HCT116 (cell line): ENCODE data around the gene GBP7. TPM values are rescaled to one million over a fixed set of nuclear protein-coding genes. Genes with fewer than 3 reads are reported as not detected.

Experiments used
- ATAC-seq: fragments of 200-7000 bp; cut with Tn5 transposase; 2 replicates; pipeline ENCODE4 v1.9.1; 2020; ENCODE audit warnings: mild to moderate bottlenecking, moderate library complexity
- BruUV-seq: library from RNA; stranded (reverse); fragments of 400-500 nt; replicated peaks from 2 replicates; lab custom pipeline; 2021; lab: Mats Ljungman, UMichigan
- CTCF ChIA-PET: fragments of 300-600 bp; sonication (Branson Sonifier 250); formaldehyde crosslinking; loops from one replicate; lab custom pipeline; 2021; ENCODE audit warnings: antibody characterized with exemption; lab: Charles Lee
- POLR2A ChIA-PET: fragments of 300-600, 350-600 bp; sonication (Branson Sonifier 250); formaldehyde crosslinking; loops from one replicate; lab custom pipeline; 2021; ENCODE audit warnings: antibody characterized with exemption; lab: Charles Lee
- RAD21 ChIA-PET, 2 experiments: fragments of 300-600 bp; sonication (Branson Sonifier 250); formaldehyde crosslinking; loops; one replicate each; lab custom pipeline; 2023; ENCODE audit warnings: low total read pairs in 2 of 2; ENCODE audit not compliant: uncharacterized antibody in 2 of 2, unreplicated experiment in 2 of 2, low non-redundant PET in 1 of 2; lab: Charles Lee
- DNase-seq: peaks from one replicate; pipeline ENCODE4 v3.0.0-alpha.2; 2010; ENCODE audit warnings: low read depth, low spot score
- H2AFZ ChIP-seq: fragments of 200-600 bp; shearing (Covaris generic), sonication (generic); 2 replicates; pipeline ENCODE4 v1.6.1; 2017; ENCODE audit warnings: low read depth, mixed run types, mixed read lengths, antibody characterized with exemption, low read length; ENCODE audit not compliant: poor library complexity, severe bottlenecking
- H3K27ac ChIP-seq: 2 replicates; pipeline ENCODE4 v1.5.1; 2012; ENCODE audit warnings: low read depth, low read length
- H3K27me3 ChIP-seq: fragments of 200-600 bp; sonication (generic); 2 replicates; pipeline ENCODE4 v1.6.1; 2016; ENCODE audit warnings: mixed run types, low read length, mixed read lengths; ENCODE audit not compliant: insufficient read depth
- H3K36me3 ChIP-seq, 2 experiments: fragments of 200-500 bp in 1 of 2; fragments of 200-600 bp in 1 of 2; sonication (Bioruptor generic) in 1 of 2; sonication (generic) in 1 of 2; 2 replicates each; pipeline versions ENCODE4 v1.5.1 to v1.6.1; 2014 to 2016; ENCODE audit warnings: low read length in 2 of 2, inconsistent platforms in 1 of 2, mixed read lengths in 1 of 2, mixed run types in 1 of 2; ENCODE audit not compliant: insufficient read depth in 2 of 2, control insufficient read depth in 1 of 2
- H3K4me1 ChIP-seq, 2 experiments: fragments of 200-600 bp in 1 of 2; sonication (generic) in 1 of 2; 2 replicates each; pipeline versions ENCODE4 v1.5.1 to v1.6.1; 2012 to 2017; ENCODE audit warnings: low read length in 2 of 2, inconsistent platforms in 1 of 2, mild to moderate bottlenecking in 1 of 2, mixed read lengths in 1 of 2, mixed run types in 1 of 2, moderate library complexity in 1 of 2; ENCODE audit not compliant: insufficient read depth in 2 of 2, control insufficient read depth in 1 of 2
- H3K4me2 ChIP-seq: fragments of 200-600 bp; sonication (generic); 2 replicates; pipeline ENCODE4 v1.6.1; 2017; ENCODE audit warnings: mixed run types, low read length, mixed read lengths
- H3K4me3 ChIP-seq, 2 experiments: fragments of 200-600 bp in 1 of 2; sonication (generic) in 1 of 2; replicated peaks in 1 of 2; 2 replicates each; pipeline ENCODE4 v1.5.1; 2011 to 2016; ENCODE audit warnings: low read length in 2 of 2, control low read depth in 1 of 2, low read depth in 1 of 2, mild to moderate bottlenecking in 1 of 2, mixed read lengths in 1 of 2, mixed run types in 1 of 2
- H3K79me2 ChIP-seq: fragments of 200-600 bp; sonication (generic); 2 replicates; pipeline ENCODE4 v1.6.1; 2017; ENCODE audit warnings: mild to moderate bottlenecking, mixed run types, low read length, moderate library complexity, mixed read lengths; ENCODE audit not compliant: insufficient read depth
- H3K9ac ChIP-seq: fragments of 200-600 bp; sonication (generic); 2 replicates; pipeline ENCODE4 v1.6.1; 2016; ENCODE audit warnings: low read length, mixed read lengths
- H3K9me2 ChIP-seq: fragments of 200-600 bp; sonication (generic), shearing (Covaris generic); 2 replicates; pipeline ENCODE4 v1.6.1; 2017; ENCODE audit warnings: mixed run types, mild to moderate bottlenecking, moderate library complexity; ENCODE audit not compliant: insufficient read depth
- H3K9me3 ChIP-seq, 2 experiments: fragments of 200-500 bp in 1 of 2; fragments of 200-600 bp in 1 of 2; sonication (Bioruptor generic) in 1 of 2; sonication (generic) in 1 of 2; 2 replicates each; pipeline ENCODE4 v1.6.1; 2014 to 2017; ENCODE audit warnings: low read length in 2 of 2, mixed read lengths in 2 of 2, inconsistent platforms in 1 of 2, low read depth in 1 of 2, mild to moderate bottlenecking in 1 of 2, mixed run types in 1 of 2, moderate library complexity in 1 of 2; ENCODE audit not compliant: control insufficient read depth in 1 of 2, insufficient read depth in 1 of 2
- H4K20me1 ChIP-seq: fragments of 200-600 bp; sonication (generic), shearing (Covaris generic); 2 replicates; pipeline ENCODE4 v1.6.1; 2017; ENCODE audit warnings: mixed run types, mild to moderate bottlenecking, moderate library complexity; ENCODE audit not compliant: insufficient read depth
- EZH2 ChIP-seq: fragments of 200-600 bp; sonication (generic); IDR thresholded peaks from 2 replicates; pipeline ENCODE4 v1.6.1; 2017; ENCODE audit warnings: antibody characterized with exemption, mixed run types
- REST ChIP-seq: IDR thresholded peaks from 2 replicates; pipeline ENCODE4 v1.6.1; 2012; ENCODE audit warnings: low read depth
- ZNF274 ChIP-seq: fragments of 200-500 bp; sonication (Bioruptor generic); IDR thresholded peaks from 2 replicates; pipeline ENCODE4 v1.6.1; 2014; ENCODE audit warnings: mild to moderate bottlenecking, low read depth, low read length, inconsistent platforms
- intact Hi-C: fragments of 100-400 bp; cut with micrococcal nuclease; formaldehyde crosslinking; loops from 2 replicates; pipeline ENCODE4 v1.10.0; 2022
- total RNA-seq: library from RNA; stranded (reverse); gene quantifications from one replicate; pipeline ENCODE4 v1.2.1, GENCODE V29; 2021; ENCODE audit not compliant: unreplicated experiment
- TF ChIP-seq, protein P1 (sequence below): IDR thresholded peaks from 2 replicates; pipeline ENCODE4 v1.6.1; 2011; ENCODE audit warnings: mild to moderate bottlenecking, low read length, moderate library complexity; ENCODE audit not compliant: insufficient replicate concordance; ENCODE audit errors: extremely low read depth

Gene GBP7
- total RNA-seq, 1 experiment from 2014 or later = not detected

DNA sequence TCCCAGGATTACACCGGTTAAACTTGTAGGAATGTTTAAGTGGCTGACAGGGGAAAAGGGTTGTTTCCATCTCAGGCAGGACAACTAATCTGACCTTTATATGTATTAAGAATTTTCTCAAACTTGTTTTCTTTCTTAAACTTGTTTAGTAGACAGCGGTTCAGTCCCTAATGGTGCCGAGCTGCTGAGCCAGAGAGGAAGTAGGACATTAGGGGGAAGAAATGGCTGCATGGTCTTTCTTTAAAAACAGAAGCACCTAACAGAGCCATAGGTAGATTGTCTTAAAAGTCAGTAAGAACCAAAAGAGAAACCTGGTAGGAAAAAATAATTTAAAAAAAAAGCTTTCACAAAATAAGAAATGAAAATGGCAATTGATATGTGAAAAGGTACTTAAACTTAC lies 19.7 kb upstream of the GBP7 start:
- ChIA-PET RAD21 (no interaction called here), CTCF (no interaction called here), POLR2A (no interaction called here)
- intact Hi-C loops = no loop called here
- Histone ChIP-seq H3K4me2 (no peak overlapping the region), H3K79me2 (no peaks in the 10 kb centered on the region), H3K36me3 (no peaks in the 10 kb centered on the region), H3K4me3 (no peak overlapping the region), H4K20me1 (no peaks in the 10 kb centered on the region), H3K27me3 (no peaks in the 10 kb centered on the region)
- no TSS peak for BruUV-seq
- DNase-seq = no peak
- TF ChIP-seq, protein P1, sequence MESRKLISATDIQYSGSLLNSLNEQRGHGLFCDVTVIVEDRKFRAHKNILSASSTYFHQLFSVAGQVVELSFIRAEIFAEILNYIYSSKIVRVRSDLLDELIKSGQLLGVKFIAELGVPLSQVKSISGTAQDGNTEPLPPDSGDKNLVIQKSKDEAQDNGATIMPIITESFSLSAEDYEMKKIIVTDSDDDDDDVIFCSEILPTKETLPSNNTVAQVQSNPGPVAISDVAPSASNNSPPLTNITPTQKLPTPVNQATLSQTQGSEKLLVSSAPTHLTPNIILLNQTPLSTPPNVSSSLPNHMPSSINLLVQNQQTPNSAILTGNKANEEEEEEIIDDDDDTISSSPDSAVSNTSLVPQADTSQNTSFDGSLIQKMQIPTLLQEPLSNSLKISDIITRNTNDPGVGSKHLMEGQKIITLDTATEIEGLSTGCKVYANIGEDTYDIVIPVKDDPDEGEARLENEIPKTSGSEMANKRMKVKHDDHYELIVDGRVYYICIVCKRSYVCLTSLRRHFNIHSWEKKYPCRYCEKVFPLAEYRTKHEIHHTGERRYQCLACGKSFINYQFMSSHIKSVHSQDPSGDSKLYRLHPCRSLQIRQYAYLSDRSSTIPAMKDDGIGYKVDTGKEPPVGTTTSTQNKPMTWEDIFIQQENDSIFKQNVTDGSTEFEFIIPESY = no peak
- no peak for TF ChIP-seq REST
- no peak for TF ChIP-seq EZH2
- TF ChIP-seq ZNF274 = no peak
- TF ChIP-seq, all 23 proteins: peak for 0
- ATAC-seq = no peak
- Histone ChIP-seq H3K27ac (no peak overlapping the region), H3K4me1 (no peaks in the 10 kb centered on the region), H3K9me3 (no peaks in the 10 kb centered on the region), H2AFZ (no peak overlapping the region), H3K9ac (no peak overlapping the region), H3K9me2 (no peaks in the 10 kb centered on the region; the same call in 1 of the 2 replicates)
